Keratinocyte (primary cell): ENCODE results near the gene SKIC3. TPM values are rescaled to one million over a fixed set of nuclear protein-coding genes. Genes with fewer than 3 reads are reported as not detected.

Experiments
- DNase-seq: peaks from one replicate; pipeline ENCODE4 v3.0.0-alpha.2; 2011; ENCODE audit warnings: low read depth, missing footprints, low spot score
- FAIRE-seq: peaks from 2 replicates; lab custom pipeline; 2011; peaks lifted over from hg19 to GRCh38; lab: Jason Lieb, UNC
- H2AFZ ChIP-seq: 2 replicates; pipeline ENCODE4 v1.6.0; 2012; ENCODE audit warnings: low read length, control low read depth, inconsistent platforms; ENCODE audit not compliant: control insufficient read depth
- H3K27ac ChIP-seq: 2 replicates; pipeline ENCODE4 v1.5.1; 2011; ENCODE audit warnings: low read length; ENCODE audit not compliant: control insufficient read depth, insufficient read depth
- H3K27me3 ChIP-seq: 3 replicates; pipeline ENCODE4 v1.6.0; 2011; ENCODE audit warnings: low read length; ENCODE audit not compliant: control insufficient read depth, insufficient read depth; ENCODE audit errors: extremely low read depth
- H3K36me3 ChIP-seq, 2 experiments: 2 replicates in 1 of 2; 3 replicates in 1 of 2; pipeline ENCODE4 v1.5.1; 2011; ENCODE audit warnings: low read length in 2 of 2, mild to moderate bottlenecking in 1 of 2; ENCODE audit not compliant: control insufficient read depth in 2 of 2, insufficient read depth in 2 of 2; ENCODE audit errors: extremely low read depth in 1 of 2
- H3K4me1 ChIP-seq: 3 replicates; pipeline ENCODE4 v1.5.1; 2011; ENCODE audit warnings: low read length; ENCODE audit not compliant: control insufficient read depth, insufficient read depth; ENCODE audit errors: extremely low read depth
- H3K4me2 ChIP-seq: 3 replicates; pipeline ENCODE4 v1.6.0; 2011; ENCODE audit warnings: low read depth, low read length; ENCODE audit not compliant: control insufficient read depth, insufficient read depth; ENCODE audit errors: extremely low read depth
- H3K4me3 ChIP-seq, 3 experiments: fragments of 200-600 bp in 1 of 3; sonication (generic) in 1 of 3; 2 replicates in 2 of 3; 3 replicates in 1 of 3; pipeline ENCODE4 v1.5.1; 2011 to 2016; ENCODE audit warnings: low read length in 3 of 3, mild to moderate bottlenecking in 3 of 3, control low read depth in 2 of 3, inconsistent platforms in 1 of 3, low read depth in 1 of 3, mixed read lengths in 1 of 3, mixed run types in 1 of 3, moderate library complexity in 1 of 3; ENCODE audit not compliant: control insufficient read depth in 2 of 3, insufficient read depth in 2 of 3; ENCODE audit errors: extremely low read depth in 1 of 3
- H3K79me2 ChIP-seq: 2 replicates; pipeline ENCODE4 v1.6.0; 2012; ENCODE audit warnings: low read length; ENCODE audit not compliant: control insufficient read depth, insufficient read depth
- H3K9ac ChIP-seq: 3 replicates; pipeline ENCODE4 v1.6.0; 2011; ENCODE audit warnings: low read length; ENCODE audit not compliant: control insufficient read depth, insufficient read depth; ENCODE audit errors: extremely low read depth
- H3K9me1 ChIP-seq: 3 replicates; pipeline ENCODE4 v1.6.0; 2011; ENCODE audit warnings: low read length; ENCODE audit not compliant: control insufficient read depth, insufficient read depth; ENCODE audit errors: extremely low read depth
- H3K9me3 ChIP-seq: 2 replicates; pipeline ENCODE4 v1.5.1; 2012; ENCODE audit warnings: low read depth, low read length; ENCODE audit not compliant: control insufficient read depth
- H4K20me1 ChIP-seq: 3 replicates; pipeline ENCODE4 v1.6.0; 2011; ENCODE audit warnings: low read length; ENCODE audit not compliant: control insufficient read depth, insufficient read depth; ENCODE audit errors: extremely low read depth
- EZH2 ChIP-seq: IDR thresholded peaks from one replicate; pipeline ENCODE4 v1.6.1; 2012; ENCODE audit warnings: inconsistent platforms, mild to moderate bottlenecking, low read length, moderate library complexity
- dilution Hi-C: fragments of 300-500 bp; cut with MboI; formaldehyde crosslinking; loops from one replicate; pipeline ENCODE4 v1.7.0; 2020; ENCODE audit warnings: low sequenced_read_pairs; ENCODE audit not compliant: extremely low pct_ligation_motif_present
- polyA plus RNA-seq, 5 experiments: library from polyadenylated mRNA; depleted of rRNA in 3 of 5; stranded (reverse) in 3 of 5; stranded (forward) in 1 of 5; unstranded in 1 of 5; fragments of >200 nt; gene quantifications; 1 replicate in 1 of 5; 2 replicates in 3 of 5; 3 replicates in 1 of 5; pipeline versions ENCODE4 v1.2.1 to v1.2.3, GENCODE V29; 2011 to 2012; ENCODE audit warnings: missing spikeins in 2 of 5, low read depth in 1 of 5, low replicate concordance in 1 of 5
- small RNA-seq, 3 experiments: library from RNA; depleted of rRNA; stranded (forward); fragments of <200 nt; gene quantifications; one replicate each; pipeline ENCODE3, GENCODE V24; 2012; ENCODE audit warnings: low read depth in 3 of 3, low replicate concordance in 1 of 3; ENCODE audit not compliant: insufficient read length in 3 of 3
- TF ChIP-seq, protein P1 (sequence below), 3 experiments: IDR thresholded peaks in 1 of 3; conservative IDR thresholded peaks in 1 of 3; optimal IDR thresholded peaks in 1 of 3; 2 replicates in 2 of 3; 3 replicates in 1 of 3; pipeline versions ENCODE3 to v1.5.1; 2011; ENCODE audit warnings: low read length in 3 of 3, mild to moderate bottlenecking in 3 of 3, moderate library complexity in 2 of 3, control low read depth in 1 of 3, inconsistent platforms in 1 of 3; ENCODE audit not compliant: insufficient read depth in 2 of 3; ENCODE audit errors: extremely low read depth in 1 of 3

SKIC3 gene
- polyA plus RNA-seq, 1 donor (not counting 4 experiments of a cell fraction or from before 2014, with no cell fraction given): 63.8 TPM

DNA sequence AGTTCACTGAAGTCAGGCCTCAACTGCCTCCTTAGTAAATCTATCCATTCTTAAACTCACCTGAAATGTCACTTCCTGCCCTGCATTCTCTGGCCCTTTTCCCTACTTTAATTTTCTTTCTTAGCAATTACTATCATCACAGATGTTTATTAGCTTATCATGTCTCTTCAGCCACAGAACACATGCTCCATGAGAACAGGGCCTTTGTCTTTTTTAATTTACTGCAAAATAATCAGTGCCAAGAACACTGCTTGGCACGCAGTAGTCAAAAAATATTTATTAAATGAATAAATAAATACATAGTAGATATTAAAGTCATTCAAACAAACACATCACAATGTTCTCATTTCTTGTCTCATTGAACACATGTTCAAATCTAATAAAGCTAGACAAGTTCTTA, 46.2 kb downstream of the SKIC3 start:
- FAIRE-seq (no peak), DNase-seq (no peak)
- Histone ChIP-seq H3K9me3 (no peaks in the 10 kb centered on the region), H3K4me2 (no peak overlapping the region), H3K9me1 (no peaks in the 10 kb centered on the region), H3K27ac (no peak overlapping the region), H3K79me2 (no peaks in the 10 kb centered on the region), H4K20me1 (no peaks in the 10 kb centered on the region), H2AFZ (no peak overlapping the region), H3K36me3 (peaks cover 8 to 15% of the 10 kb centered on the region in 2 experiments), H3K4me3 (no peak overlapping the region), H3K27me3 (no peaks in the 10 kb centered on the region), H3K4me1 (no peaks in the 10 kb centered on the region), H3K9ac (no peak overlapping the region)
- dilution Hi-C loops: no loop called here
- TF ChIP-seq, protein P1, sequence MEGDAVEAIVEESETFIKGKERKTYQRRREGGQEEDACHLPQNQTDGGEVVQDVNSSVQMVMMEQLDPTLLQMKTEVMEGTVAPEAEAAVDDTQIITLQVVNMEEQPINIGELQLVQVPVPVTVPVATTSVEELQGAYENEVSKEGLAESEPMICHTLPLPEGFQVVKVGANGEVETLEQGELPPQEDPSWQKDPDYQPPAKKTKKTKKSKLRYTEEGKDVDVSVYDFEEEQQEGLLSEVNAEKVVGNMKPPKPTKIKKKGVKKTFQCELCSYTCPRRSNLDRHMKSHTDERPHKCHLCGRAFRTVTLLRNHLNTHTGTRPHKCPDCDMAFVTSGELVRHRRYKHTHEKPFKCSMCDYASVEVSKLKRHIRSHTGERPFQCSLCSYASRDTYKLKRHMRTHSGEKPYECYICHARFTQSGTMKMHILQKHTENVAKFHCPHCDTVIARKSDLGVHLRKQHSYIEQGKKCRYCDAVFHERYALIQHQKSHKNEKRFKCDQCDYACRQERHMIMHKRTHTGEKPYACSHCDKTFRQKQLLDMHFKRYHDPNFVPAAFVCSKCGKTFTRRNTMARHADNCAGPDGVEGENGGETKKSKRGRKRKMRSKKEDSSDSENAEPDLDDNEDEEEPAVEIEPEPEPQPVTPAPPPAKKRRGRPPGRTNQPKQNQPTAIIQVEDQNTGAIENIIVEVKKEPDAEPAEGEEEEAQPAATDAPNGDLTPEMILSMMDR (optimal IDR thresholded peaks at IDR 0.05 in 1 of 3, IDR thresholded peaks at IDR 0.05 in 1 of 3, conservative IDR thresholded peaks at IDR 0.05 in 1 of 3; ENCODE audit: extremely low read depth in 1 of 3, insufficient read depth in 2 of 3, low read length in 3 of 3): no peak
- no peak for TF ChIP-seq EZH2

Small RNAs within 50 kb of the gene (small RNA-seq; reads per million reads assigned to genes)
- gene RNU6-308P: 0 reads per million in 3 experiments

Other genes starting within 250 kb of the SKIC3 start
- not detected in 3 replicates for gene FAM81B, start 163.6 kb downstream of the SKIC3 start, polyA plus RNA-seq
- gene ARSK, start 124 bp upstream of the SKIC3 start, polyA plus RNA-seq: 6.4 to 9.3 TPM (median 6.7 TPM) in 3 replicates
- gene GPR150, start 65.1 kb upstream of the SKIC3 start, polyA plus RNA-seq: 0.07 to 0.08 TPM (median 0.07 TPM) in 3 replicates
- 1.1 to 3.5 TPM (median 1.5 TPM) in 3 replicates for gene RFESD, start 91.8 kb upstream of the SKIC3 start, polyA plus RNA-seq
- not detected in 3 replicates for gene SPATA9, start 128.0 kb upstream of the SKIC3 start, polyA plus RNA-seq
- gene RHOBTB3, start 176.4 kb upstream of the SKIC3 start, polyA plus RNA-seq: 4.7 to 7.3 TPM (median 6.5 TPM) in 3 replicates